Heart left ventricle (tissue), 13 donors: ENCODE results near the gene FAM228B.

Experiments used
- CTCF ChIP-seq, 12 donors: fragments of 200-600 bp; sonication (generic) in 4 of 12; IDR thresholded peaks; one replicate each; pipeline versions ENCODE4 v1.5.0 to v1.8.0; 2018 to 2022; ENCODE audit warnings: antibody characterized with exemption in 12 of 12, mild to moderate bottlenecking in 5 of 12
- POLR2A ChIP-seq, 2 donors: fragments of 450-650 bp; IDR thresholded peaks; one replicate each; pipeline ENCODE4 v1.6.1; 2017; ENCODE audit warnings: antibody characterized with exemption in 2 of 2, mild to moderate bottlenecking in 2 of 2, moderate library complexity in 2 of 2
- donor health status: ischemic (EF 13 %, LVEDD 7.1; RV severe dilation, severe dysfunction).
- donor health status: DM: no; HTN: yes; CAD: no.
- donor health status: DM: no; HTN: no; CAD: no.
- donor health status: ischemic (EF 25% LVEDD 6.9; RV normal size, moderate dysfunction).
- donor health status: ischemic (EF 25% LVEDD 5.7; RV mildly dilated, moderate dysfunction).
- donor health status: ischemic (EF 35%, LVEDD 5.7; RV mildly dilated, moderate dysfunction).
- donor health status: nonischemic (EF 11% LVEDD 7.7; RV severe dilation, severe dysfunction).
- donor health status: DM: yes; HTN: yes; CAD: no.
- donor health status: PGD.
- donor health status: ischemic (EF 29% LVEDD 5.4; RV normal size, mild dysfunction).
- donor health status: nonischemic (EF 23%, LVEDD 6.1; RV moderate dilation, normal function).

GRCh38 chr2:24203029-24203786 lies 79.9 kb downstream of the FAM228B start:
- TF ChIP-seq CTCF (IDR thresholded peaks at IDR 0.05) (no peak), POLR2A (IDR thresholded peaks at IDR 0.05) (no peak)
